Gastrocnemius medialis (tissue), 4 donors: ENCODE results near the gene PIWIL1.

Source experiments
- CTCF ChIP-seq, 5 experiments: fragments of 450-650 bp in 3 of 5; fragments of 200-600 bp in 2 of 5; sonication (generic) in 2 of 5; IDR thresholded peaks in 4 of 5; conservative IDR thresholded peaks in 1 of 5; 1 replicate in 4 of 5; 2 replicates in 1 of 5; pipeline ENCODE4 v1.5.1; 2016 to 2019; ENCODE audit warnings: antibody characterized with exemption in 5 of 5, mild to moderate bottlenecking in 3 of 5, moderate library complexity in 3 of 5
- POLR2A ChIP-seq, 2 donors: fragments of 450-650 bp; IDR thresholded peaks; one replicate each; pipeline ENCODE4 v1.6.1; 2017; ENCODE audit warnings: antibody characterized with exemption in 2 of 2, mild to moderate bottlenecking in 2 of 2, moderate library complexity in 2 of 2

- TF ChIP-seq CTCF (IDR thresholded peaks at IDR 0.05 in 4 of 5, conservative IDR thresholded peaks at IDR 0.05 in 1 of 5) (no peak), POLR2A (IDR thresholded peaks at IDR 0.05) (no peak)
Observed at GRCh38 chr12:130420071-130420470, 82.4 kb downstream of the PIWIL1 start.
